Testis (tissue), 3 donors: ENCODE results near the gene RASA4B. TPM values are rescaled to one million over a fixed set of nuclear protein-coding genes. Genes with fewer than 3 reads are reported as not detected.

ENCODE experiments used
- DNase-seq: peaks from one replicate; pipeline ENCODE4 v3.0.0-alpha.2; 2019
- H3K27ac ChIP-seq, 2 donors: fragments of 200-600 bp; sonication (generic); one replicate each; pipeline ENCODE4 v1.5.1; 2019
- H3K27me3 ChIP-seq: fragments of 200-600 bp; sonication (generic); one replicate; pipeline ENCODE4 v1.5.1; 2019
- H3K36me3 ChIP-seq: fragments of 200-600 bp; sonication (generic); one replicate; pipeline ENCODE4 v1.5.1; 2017; ENCODE audit warnings: low read depth; ENCODE audit errors: missing control alignments
- H3K4me1 ChIP-seq: fragments of 200-600 bp; sonication (generic); one replicate; pipeline ENCODE4 v1.5.1; 2019
- H3K4me3 ChIP-seq, 2 donors: fragments of 200-600 bp; sonication (generic); one replicate each; pipeline ENCODE4 v1.5.1; 2017 to 2019
- H3K9me3 ChIP-seq: fragments of 200-600 bp; sonication (generic); one replicate; pipeline ENCODE4 v1.5.1; 2017
- CTCF ChIP-seq, 3 experiments: fragments of 450-650 bp in 2 of 3; fragments of 200-600 bp in 1 of 3; sonication (generic) in 1 of 3; IDR thresholded peaks; one replicate each; pipeline ENCODE4 v1.5.1; 2016 to 2019; ENCODE audit warnings: antibody characterized with exemption in 3 of 3, mild to moderate bottlenecking in 2 of 3, moderate library complexity in 1 of 3
- POLR2A ChIP-seq: fragments of 450-650 bp; IDR thresholded peaks from one replicate; pipeline ENCODE4 v1.6.1; 2017; ENCODE audit warnings: antibody characterized with exemption, mild to moderate bottlenecking, moderate library complexity
- WGBS, 2 donors: methylation state at CpG; one replicate each; pipeline ENCODE4 v1.1.5; 2018; 5-methylcytosine and 5-hydroxymethylcytosine counted together
- intact Hi-C: fragments of 100-400 bp; cut with DNase I; formaldehyde crosslinking; loops from one replicate; pipeline ENCODE4 v1.15.1; 2023; ENCODE audit warnings: low total_unique reads
- polyA plus RNA-seq: library from polyadenylated mRNA; stranded (reverse); fragments of 350-450 nt; fragmentation: Illumina TruSeq; extraction: RNeasy Lipid Tissue Mini Kit (QIAGEN cat#74804); gene quantifications from one replicate; pipeline ENCODE4 v1.2.3, GENCODE V29; 2014; ENCODE audit warnings: low read depth, low replicate concordance; ENCODE audit not compliant: insufficient read depth
- total RNA-seq, 2 donors: library from RNA; depleted of rRNA; stranded (reverse); fragments of >200 nt; gene quantifications; one replicate each; pipeline ENCODE4 v1.2.3, GENCODE V29; 2016

The RASA4B gene
- total and polyA plus RNA-seq, 3 donors from 2014 or later, result 11.5 to 18.5 (median 15.7) TPM

- no peak overlapping the region for H3K4me3 ChIP-seq
- H3K36me3 ChIP-seq, result no peaks in the 10 kb centered on the region
- no peak for DNase-seq
- H3K4me1 ChIP-seq, result no peaks in the 10 kb centered on the region
- TF ChIP-seq POLR2A (no peak), CTCF (IDR thresholded peaks at IDR 0.05) (no peak)
- no peaks in the 10 kb centered on the region for H3K27me3 ChIP-seq
- no peak overlapping the region for H3K27ac ChIP-seq
- 79 to 80% methylated on average over 19 to 23 of the region's 23 CpGs for WGBS, 2 donors
- intact Hi-C loops, result no loop called here
- no peaks in the 10 kb centered on the region for H3K9me3 ChIP-seq
These were observed 44.1 kb downstream of the RASA4B start for GRCh38 chr7:102473271-102473991.

GRCh38 chr7:102472126-102473041, 45.2 kb downstream of the RASA4B start:
- H3K4me3 ChIP-seq, result no peak overlapping the region
- 69 to 78% methylated on average over 23 to 31 of the region's 31 CpGs for WGBS, 2 donors
- no peaks in the 10 kb centered on the region for H3K36me3 ChIP-seq
- intact Hi-C loops, result no loop called here
- no peak for DNase-seq
- no peak overlapping the region for H3K27ac ChIP-seq
- no peaks in the 10 kb centered on the region for H3K9me3 ChIP-seq
- H3K27me3 ChIP-seq, result no peaks in the 10 kb centered on the region
- peaks cover 6% of the 10 kb centered on the region for H3K4me1 ChIP-seq
- no peak for TF ChIP-seq CTCF (IDR thresholded peaks at IDR 0.05)
- TF ChIP-seq POLR2A, result no peak

- intact Hi-C loops, result no loop called here
- Histone ChIP-seq H3K27me3 (no peaks in the 10 kb centered on the region), H3K4me3 (no peak overlapping the region), H3K9me3 (no peaks in the 10 kb centered on the region), H3K36me3 (no peaks in the 10 kb centered on the region), H3K4me1 (peaks cover 8% of the 10 kb centered on the region), H3K27ac (no peak overlapping the region)
- DNase-seq, result no peak
- TF ChIP-seq CTCF (IDR thresholded peaks at IDR 0.05), result no peak
- TF ChIP-seq POLR2A, result no peak
- 78 to 85% methylated on average over 5 to 6 of the region's 6 CpGs for WGBS, 2 donors
These were observed 45.8 kb downstream of the RASA4B start for GRCh38 chr7:102471791-102472125.

- WGBS, 2 donors, result 75 to 91% methylated on average over 18 to 20 of the region's 20 CpGs
- DNase-seq, result no peak
- Histone ChIP-seq H3K36me3 (no peaks in the 10 kb centered on the region), H3K27ac (no peak overlapping the region), H3K27me3 (no peaks in the 10 kb centered on the region), H3K4me3 (no peak overlapping the region), H3K9me3 (no peaks in the 10 kb centered on the region), H3K4me1 (peaks cover 13% of the 10 kb centered on the region)
- intact Hi-C loops, result no loop called here
- TF ChIP-seq POLR2A (no peak), CTCF (IDR thresholded peaks at IDR 0.05) (no peak)
These were observed 47.4 kb downstream of the RASA4B start for GRCh38 chr7:102469972-102470825.
